Measurements from ENCODE around the gene TCTA.

The TCTA gene

DNA sequence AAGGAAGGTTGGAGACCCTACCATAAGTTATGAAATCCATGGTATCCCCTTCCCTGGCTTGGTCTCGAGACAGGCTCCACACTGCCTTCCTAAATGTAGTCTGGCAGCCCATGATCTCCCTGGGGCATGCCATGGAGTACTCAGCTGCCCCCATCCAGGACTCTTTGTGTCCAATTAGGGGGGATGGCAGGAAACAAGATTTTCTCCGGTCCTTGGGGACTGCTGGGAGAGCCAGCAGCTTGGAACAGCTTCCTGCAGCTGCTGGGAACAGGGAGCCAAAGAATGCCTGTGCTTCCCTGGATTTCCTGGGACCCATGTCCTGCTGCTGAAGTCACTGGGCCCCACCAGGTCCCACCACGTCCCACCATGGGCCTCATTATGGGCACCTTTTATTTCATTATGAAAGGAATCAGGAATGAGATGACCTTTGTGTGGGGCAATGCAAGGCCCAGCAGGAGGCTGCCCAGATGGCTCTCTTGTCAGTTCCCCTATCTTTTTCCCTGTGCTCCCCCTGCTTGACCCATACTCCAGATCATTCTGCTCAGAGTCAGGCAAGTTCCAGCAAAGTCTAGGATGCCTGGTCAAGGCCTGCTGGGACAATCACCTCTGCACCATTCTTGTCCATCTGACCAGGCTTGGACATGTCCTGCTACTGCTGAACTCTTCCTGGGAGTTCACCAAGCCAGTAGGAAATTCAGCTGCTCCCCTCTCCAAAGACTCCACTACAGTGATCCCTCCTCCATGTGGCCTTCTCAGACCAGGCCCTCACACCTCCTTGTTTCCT, 42.9 kb downstream of the TCTA start:
- Histone ChIP-seq H3K9me3 (ENCODE audit: insufficient read depth, low read depth, low read length) (no peaks in the 10 kb centered on the region), H3K9ac (ENCODE audit: low read depth, low read length, poor library complexity, severe bottlenecking) (no peak overlapping the region), H3K79me2 (ENCODE audit: insufficient read depth, low read length) (no peaks in the 10 kb centered on the region), H3K36me3 (ENCODE audit: insufficient read depth, low read length) (no peaks in the 10 kb centered on the region), H3K27me3 (ENCODE audit: insufficient read depth, low read length, poor library complexity, severe bottlenecking) (no peaks in the 10 kb centered on the region), H3K4me2 (ENCODE audit: low read depth, low read length, poor library complexity, severe bottlenecking) (no peak overlapping the region), H3K9me2 (replicated peaks; ENCODE audit: low read depth, low read length) (no peaks in the 10 kb centered on the region), H3K4me1 (ENCODE audit: insufficient read depth, low read length, poor library complexity, severe bottlenecking) (no peaks in the 10 kb centered on the region), H3F3A (ENCODE audit: low read depth) (no peaks in the 10 kb centered on the region), H3K4me3 (ENCODE audit: low read length, poor library complexity, severe bottlenecking) (no peak overlapping the region), H2AFZ (ENCODE audit: low read length) (no peak overlapping the region), H4K20me1 (ENCODE audit: insufficient read depth, low read length, poor library complexity, severe bottlenecking) (no peaks in the 10 kb centered on the region)
- TF ChIP-seq, protein P1, sequence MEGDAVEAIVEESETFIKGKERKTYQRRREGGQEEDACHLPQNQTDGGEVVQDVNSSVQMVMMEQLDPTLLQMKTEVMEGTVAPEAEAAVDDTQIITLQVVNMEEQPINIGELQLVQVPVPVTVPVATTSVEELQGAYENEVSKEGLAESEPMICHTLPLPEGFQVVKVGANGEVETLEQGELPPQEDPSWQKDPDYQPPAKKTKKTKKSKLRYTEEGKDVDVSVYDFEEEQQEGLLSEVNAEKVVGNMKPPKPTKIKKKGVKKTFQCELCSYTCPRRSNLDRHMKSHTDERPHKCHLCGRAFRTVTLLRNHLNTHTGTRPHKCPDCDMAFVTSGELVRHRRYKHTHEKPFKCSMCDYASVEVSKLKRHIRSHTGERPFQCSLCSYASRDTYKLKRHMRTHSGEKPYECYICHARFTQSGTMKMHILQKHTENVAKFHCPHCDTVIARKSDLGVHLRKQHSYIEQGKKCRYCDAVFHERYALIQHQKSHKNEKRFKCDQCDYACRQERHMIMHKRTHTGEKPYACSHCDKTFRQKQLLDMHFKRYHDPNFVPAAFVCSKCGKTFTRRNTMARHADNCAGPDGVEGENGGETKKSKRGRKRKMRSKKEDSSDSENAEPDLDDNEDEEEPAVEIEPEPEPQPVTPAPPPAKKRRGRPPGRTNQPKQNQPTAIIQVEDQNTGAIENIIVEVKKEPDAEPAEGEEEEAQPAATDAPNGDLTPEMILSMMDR (conservative IDR thresholded peaks at IDR 0.05; ENCODE audit: low read length), result no peak
- no peak for TF ChIP-seq EZH2phosphoT487 (IDR thresholded peaks at IDR 0.05; ENCODE audit: borderline replicate concordance)

DNA sequence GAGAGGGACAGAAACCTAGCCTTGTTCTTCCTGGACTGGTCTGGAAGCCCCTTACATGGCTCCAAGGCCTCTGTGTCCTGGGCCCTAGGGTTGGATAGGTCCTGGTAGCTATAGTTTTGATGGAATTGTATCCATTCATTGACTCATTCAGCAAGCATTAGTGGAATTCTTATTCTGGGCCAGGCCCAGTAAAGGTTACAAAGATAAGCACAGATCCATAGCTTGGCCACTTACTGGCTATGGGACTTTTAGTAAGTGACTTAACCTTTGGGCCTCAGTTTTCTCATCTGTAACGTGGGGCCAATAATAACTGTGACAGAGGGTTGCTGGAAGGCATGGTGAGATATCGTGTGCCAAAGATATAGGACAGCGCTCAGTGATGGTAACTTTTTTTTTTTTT, 44.2 kb downstream of the TCTA start:
- TF ChIP-seq, protein P1 (conservative IDR thresholded peaks at IDR 0.05; ENCODE audit: low read length), result no peak
- TF ChIP-seq EZH2phosphoT487 (IDR thresholded peaks at IDR 0.05; ENCODE audit: borderline replicate concordance), result no peak
- no peaks in the 10 kb centered on the region for H3F3A ChIP-seq (ENCODE audit: low read depth)
- no peaks in the 10 kb centered on the region for H3K9me3 ChIP-seq (ENCODE audit: insufficient read depth, low read depth, low read length)
- H3K9me2 ChIP-seq (replicated peaks; ENCODE audit: low read depth, low read length), result no peaks in the 10 kb centered on the region
- H3K36me3 ChIP-seq (ENCODE audit: insufficient read depth, low read length), result no peaks in the 10 kb centered on the region
- no peaks in the 10 kb centered on the region for H4K20me1 ChIP-seq (ENCODE audit: insufficient read depth, low read length, poor library complexity, severe bottlenecking)
- no peak overlapping the region for H3K9ac ChIP-seq (ENCODE audit: low read depth, low read length, poor library complexity, severe bottlenecking)
- H3K27me3 ChIP-seq (ENCODE audit: insufficient read depth, low read length, poor library complexity, severe bottlenecking), result no peaks in the 10 kb centered on the region
- no peaks in the 10 kb centered on the region for H3K4me1 ChIP-seq (ENCODE audit: insufficient read depth, low read length, poor library complexity, severe bottlenecking)
- no peak overlapping the region for H2AFZ ChIP-seq (ENCODE audit: low read length)
- no peak overlapping the region for H3K4me2 ChIP-seq (ENCODE audit: low read depth, low read length, poor library complexity, severe bottlenecking)
- H3K79me2 ChIP-seq (ENCODE audit: insufficient read depth, low read length), result no peaks in the 10 kb centered on the region
- no peak overlapping the region for H3K4me3 ChIP-seq (ENCODE audit: low read length, poor library complexity, severe bottlenecking)

DNA sequence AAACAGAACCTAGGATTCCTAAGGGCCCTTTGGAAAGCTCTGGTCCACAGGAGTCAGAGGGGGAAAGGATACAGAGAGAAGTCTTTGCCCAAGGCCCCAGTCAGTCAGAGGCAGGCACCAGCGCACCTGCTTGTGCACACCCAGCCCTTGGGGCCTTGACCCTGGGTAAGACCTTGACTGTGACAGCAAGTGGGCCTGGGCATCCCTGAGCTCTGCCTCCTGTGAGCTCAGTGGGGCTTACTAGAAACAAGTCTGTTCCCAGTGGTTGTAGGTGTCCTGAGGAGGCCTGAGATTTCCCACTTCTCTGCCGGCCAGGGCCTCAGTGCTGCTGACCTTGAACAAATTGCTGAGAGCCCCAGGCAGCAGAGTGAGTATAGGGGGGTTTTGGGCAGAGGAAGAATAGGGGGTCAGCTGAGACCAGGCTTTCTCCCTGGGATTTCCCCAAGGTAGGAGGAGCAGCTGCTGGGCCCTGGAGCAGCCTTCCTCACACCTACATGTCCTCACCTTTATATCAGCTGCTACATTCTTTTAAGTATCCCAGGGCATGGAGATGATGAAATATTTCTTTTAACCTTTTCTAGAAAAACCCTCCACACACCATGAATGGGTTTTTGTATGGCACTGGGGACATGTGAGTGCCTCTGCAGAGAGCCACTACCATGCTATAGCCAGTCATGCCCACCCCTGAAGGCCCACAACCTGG, 48.1 kb downstream of the TCTA start:
- Histone ChIP-seq H3F3A (ENCODE audit: low read depth) (no peaks in the 10 kb centered on the region), H3K9ac (ENCODE audit: low read depth, low read length, poor library complexity, severe bottlenecking) (no peak overlapping the region), H3K4me3 (ENCODE audit: low read length, poor library complexity, severe bottlenecking) (no peak overlapping the region), H4K20me1 (ENCODE audit: insufficient read depth, low read length, poor library complexity, severe bottlenecking) (no peaks in the 10 kb centered on the region), H2AFZ (ENCODE audit: low read length) (no peak overlapping the region), H3K4me2 (ENCODE audit: low read depth, low read length, poor library complexity, severe bottlenecking) (no peak overlapping the region), H3K27me3 (ENCODE audit: insufficient read depth, low read length, poor library complexity, severe bottlenecking) (no peaks in the 10 kb centered on the region), H3K36me3 (ENCODE audit: insufficient read depth, low read length) (no peaks in the 10 kb centered on the region), H3K4me1 (ENCODE audit: insufficient read depth, low read length, poor library complexity, severe bottlenecking) (no peaks in the 10 kb centered on the region), H3K9me2 (replicated peaks; ENCODE audit: low read depth, low read length) (no peaks in the 10 kb centered on the region), H3K9me3 (ENCODE audit: insufficient read depth, low read depth, low read length) (no peaks in the 10 kb centered on the region), H3K79me2 (ENCODE audit: insufficient read depth, low read length) (no peaks in the 10 kb centered on the region)
- TF ChIP-seq EZH2phosphoT487 (IDR thresholded peaks at IDR 0.05; ENCODE audit: borderline replicate concordance), result no peak
- TF ChIP-seq, protein P1 (conservative IDR thresholded peaks at IDR 0.05; ENCODE audit: low read length), result no peak
